ENCODE measurements around the gene EPB41L2.
"Not testable (repeated sequence)": the region's sequence is repeated elsewhere in the genome, so short reads cannot be mapped to it uniquely, and the experiment has no call there.

The EPB41L2 gene

GRCh38 chr6:130931683-130932082 is 131.4 kb downstream of the EPB41L2 start:
- Histone ChIP-seq H3K9me3 (ENCODE audit: control insufficient read depth, low read length) (no peaks in the 10 kb centered on the region), H3K27ac (ENCODE audit: low read depth, low read length, severe bottlenecking) (no peak overlapping the region), H3K4me3 (ENCODE audit: extremely low read depth, insufficient read depth, low read length, poor library complexity, severe bottlenecking) (no peak overlapping the region), H3K4me1 (ENCODE audit: control insufficient read depth, insufficient read depth, low read length, poor library complexity, severe bottlenecking) (peaks cover 18% of the 10 kb centered on the region), H3K36me3 (ENCODE audit: control insufficient read depth, insufficient read depth, low read length) (no peaks in the 10 kb centered on the region)
- WGBS, 2 experiments (ENCODE audit: insufficient coverage in 2 of 2), result 73 to 90% methylated on average over 2 of the region's 4 CpGs

- Histone ChIP-seq H3K4me3 (ENCODE audit: extremely low read depth, insufficient read depth, low read length, poor library complexity, severe bottlenecking) (no peak overlapping the region), H3K36me3 (ENCODE audit: control insufficient read depth, insufficient read depth, low read length) (peaks cover 3% of the 10 kb centered on the region), H3K27ac (ENCODE audit: low read depth, low read length, severe bottlenecking) (no peak overlapping the region), H3K4me1 (ENCODE audit: control insufficient read depth, insufficient read depth, low read length, poor library complexity, severe bottlenecking) (peaks cover 15% of the 10 kb centered on the region), H3K9me3 (ENCODE audit: control insufficient read depth, low read length) (no peaks in the 10 kb centered on the region)
- 81 to 83% methylated on average over 3 to 4 of the region's 7 CpGs for whole genome bisulfite sequencing, 2 experiments (ENCODE audit: insufficient coverage in 2 of 2)
Measured at GRCh38 chr6:130929036-130929678, 133.9 kb downstream of the EPB41L2 start.

GRCh38 chr6:130928158-130928912 is 134.7 kb downstream of the EPB41L2 start:
- WGBS, 2 experiments (ENCODE audit: insufficient coverage in 2 of 2), result 98 to 100% methylated on average over 2 to 3 of the region's 6 CpGs
- peaks cover 10% of the 10 kb centered on the region for H3K4me1 ChIP-seq (ENCODE audit: control insufficient read depth, insufficient read depth, low read length, poor library complexity, severe bottlenecking)
- no peak overlapping the region for H3K27ac ChIP-seq (ENCODE audit: low read depth, low read length, severe bottlenecking)
- H3K4me3 ChIP-seq (ENCODE audit: extremely low read depth, insufficient read depth, low read length, poor library complexity, severe bottlenecking), result no peak overlapping the region
- H3K36me3 ChIP-seq (ENCODE audit: control insufficient read depth, insufficient read depth, low read length), result peaks cover 3% of the 10 kb centered on the region
- no peaks in the 10 kb centered on the region for H3K9me3 ChIP-seq (ENCODE audit: control insufficient read depth, low read length)

GRCh38 chr6:130927305-130927704 is 135.7 kb downstream of the EPB41L2 start:
- H3K4me1 ChIP-seq (ENCODE audit: control insufficient read depth, insufficient read depth, low read length, poor library complexity, severe bottlenecking), result no peaks in the 10 kb centered on the region
- peaks cover 3% of the 10 kb centered on the region for H3K36me3 ChIP-seq (ENCODE audit: control insufficient read depth, insufficient read depth, low read length)
- H3K9me3 ChIP-seq (ENCODE audit: control insufficient read depth, low read length), result no peaks in the 10 kb centered on the region
- no peak overlapping the region for H3K27ac ChIP-seq (ENCODE audit: low read depth, low read length, severe bottlenecking)
- 67% methylated on average over 1 of the region's 2 CpGs; no CpG with 5 or more reads in 1 of the 2 experiments for WGBS, 2 experiments (ENCODE audit: insufficient coverage in 2 of 2)
- H3K4me3 ChIP-seq (ENCODE audit: extremely low read depth, insufficient read depth, low read length, poor library complexity, severe bottlenecking), result no peak overlapping the region

DNA sequence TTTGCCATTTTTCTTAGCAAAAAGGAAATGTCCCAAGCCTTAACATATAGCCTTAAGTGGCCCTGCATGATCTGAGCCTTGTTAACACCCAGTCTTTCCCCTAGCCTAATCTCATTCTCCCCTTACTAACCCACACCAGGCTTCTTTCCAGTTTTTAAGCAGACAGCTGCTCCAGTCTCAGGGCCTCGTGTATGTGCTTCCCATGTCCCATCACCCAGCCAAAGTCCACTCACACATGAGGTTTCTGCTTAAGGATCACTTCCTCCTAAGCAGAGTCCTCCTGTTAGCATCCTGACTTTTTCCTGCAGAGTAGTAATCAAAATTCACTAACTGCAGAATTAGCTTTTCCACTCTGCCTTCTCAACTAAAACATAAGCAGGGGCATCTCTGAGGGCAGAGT is 139.7 kb downstream of the EPB41L2 start:
- no peak overlapping the region for H3K27ac ChIP-seq (ENCODE audit: low read depth, low read length, severe bottlenecking)
- 78 to 90% methylated on average over 1 of the region's 1 CpG for WGBS, 2 experiments (ENCODE audit: insufficient coverage in 2 of 2)
- no peak overlapping the region for H3K4me3 ChIP-seq (ENCODE audit: extremely low read depth, insufficient read depth, low read length, poor library complexity, severe bottlenecking)
- H3K4me1 ChIP-seq (ENCODE audit: control insufficient read depth, insufficient read depth, low read length, poor library complexity, severe bottlenecking), result no peaks in the 10 kb centered on the region
- no peaks in the 10 kb centered on the region for H3K9me3 ChIP-seq (ENCODE audit: control insufficient read depth, low read length)
- peaks cover 3% of the 10 kb centered on the region for H3K36me3 ChIP-seq (ENCODE audit: control insufficient read depth, insufficient read depth, low read length)

DNA sequence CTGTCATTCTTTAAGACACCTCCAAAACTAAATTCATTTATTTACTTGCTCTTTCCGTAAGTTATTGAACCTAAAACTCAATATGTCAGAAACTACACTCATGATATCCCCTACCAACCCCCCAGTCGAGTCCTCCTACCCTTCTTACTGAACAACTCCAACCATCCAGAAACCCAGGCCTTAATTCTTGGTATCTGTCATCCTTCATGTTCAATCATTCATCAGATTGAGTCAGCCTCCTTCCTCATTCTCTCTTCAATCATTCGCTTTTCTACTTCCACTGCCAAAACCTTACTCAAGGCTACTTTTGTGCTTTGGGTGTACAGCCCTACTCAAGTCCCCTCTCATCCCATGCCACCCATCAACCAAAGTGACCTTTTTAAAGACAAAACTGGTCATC is 140.1 kb downstream of the EPB41L2 start:
- no peaks in the 10 kb centered on the region for H3K4me1 ChIP-seq (ENCODE audit: control insufficient read depth, insufficient read depth, low read length, poor library complexity, severe bottlenecking)
- WGBS, 2 experiments (ENCODE audit: insufficient coverage in 2 of 2), result 90 to 93% methylated on average over 3 of the region's 3 CpGs

GRCh38 chr6:130920969-130921368 is 142.1 kb downstream of the EPB41L2 start:
- H3K36me3 ChIP-seq (ENCODE audit: control insufficient read depth, insufficient read depth, low read length), result peaks cover 2% of the 10 kb centered on the region
- H3K9me3 ChIP-seq (ENCODE audit: control insufficient read depth, low read length), result no peaks in the 10 kb centered on the region
- H3K4me1 ChIP-seq (ENCODE audit: control insufficient read depth, insufficient read depth, low read length, poor library complexity, severe bottlenecking), result no peaks in the 10 kb centered on the region
- H3K27ac ChIP-seq (ENCODE audit: low read depth, low read length, severe bottlenecking), result no peak overlapping the region
- 81 to 86% methylated on average over 4 of the region's 4 CpGs for WGBS, 2 experiments (ENCODE audit: insufficient coverage in 2 of 2)
- H3K4me3 ChIP-seq (ENCODE audit: extremely low read depth, insufficient read depth, low read length, poor library complexity, severe bottlenecking), result no peak overlapping the region

More for the DNA sequence above, 140.1 kb downstream of the EPB41L2 start:
- H3K36me3 ChIP-seq (ENCODE audit: control insufficient read depth, insufficient read depth, low read length), result peaks cover 3% of the 10 kb centered on the region
- H3K27ac ChIP-seq (ENCODE audit: low read depth, low read length, severe bottlenecking), result no peak overlapping the region
- H3K9me3 ChIP-seq (ENCODE audit: control insufficient read depth, low read length), result no peaks in the 10 kb centered on the region
- H3K4me3 ChIP-seq (ENCODE audit: extremely low read depth, insufficient read depth, low read length, poor library complexity, severe bottlenecking), result no peak overlapping the region

DNA sequence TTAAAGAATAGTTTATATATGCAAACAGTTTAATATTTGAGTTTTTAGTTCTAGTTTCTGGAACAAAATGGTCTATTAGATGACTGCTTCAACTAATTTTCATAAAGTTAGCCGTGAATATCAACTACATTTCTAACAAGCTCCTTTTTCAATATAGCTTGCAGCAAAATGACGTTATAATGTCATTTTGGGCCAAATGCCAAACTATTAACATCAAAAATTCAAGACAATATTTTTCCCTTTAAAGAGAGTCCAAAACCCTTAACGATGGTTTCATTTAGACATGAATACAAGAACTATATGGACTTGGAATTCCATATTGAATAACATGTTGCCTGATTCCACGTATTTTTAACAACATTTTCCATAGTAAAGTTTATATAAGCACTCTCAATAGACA is 144.9 kb downstream of the EPB41L2 start:
- Histone ChIP-seq H3K4me3 (ENCODE audit: extremely low read depth, insufficient read depth, low read length, poor library complexity, severe bottlenecking) (no peak overlapping the region), H3K36me3 (ENCODE audit: control insufficient read depth, insufficient read depth, low read length) (no peaks in the 10 kb centered on the region), H3K9me3 (ENCODE audit: control insufficient read depth, low read length) (no peaks in the 10 kb centered on the region), H3K27ac (ENCODE audit: low read depth, low read length, severe bottlenecking) (no peak overlapping the region), H3K4me1 (ENCODE audit: control insufficient read depth, insufficient read depth, low read length, poor library complexity, severe bottlenecking) (no peaks in the 10 kb centered on the region)
- 93 to 100% methylated on average over 2 of the region's 4 CpGs for whole genome bisulfite sequencing, 2 experiments (ENCODE audit: insufficient coverage in 2 of 2)

- not testable (repeated sequence) for H3K4me1 ChIP-seq (ENCODE audit: control insufficient read depth, insufficient read depth, low read length, poor library complexity, severe bottlenecking); H3K27ac ChIP-seq (ENCODE audit: low read depth, low read length, severe bottlenecking); H3K4me3 ChIP-seq (ENCODE audit: extremely low read depth, insufficient read depth, low read length, poor library complexity, severe bottlenecking); H3K9me3 ChIP-seq (ENCODE audit: control insufficient read depth, low read length); H3K36me3 ChIP-seq (ENCODE audit: control insufficient read depth, insufficient read depth, low read length)
- 100% methylated on average over 1 to 2 of the region's 2 CpGs for WGBS, 2 experiments (ENCODE audit: insufficient coverage in 2 of 2)
Measured at GRCh38 chr6:130915606-130916005, 147.4 kb downstream of the EPB41L2 start.

GRCh38 chr6:130913120-130913519 is 149.9 kb downstream of the EPB41L2 start:
- Histone ChIP-seq H3K36me3 (ENCODE audit: control insufficient read depth, insufficient read depth, low read length) (peaks cover 4% of the 10 kb centered on the region), H3K9me3 (ENCODE audit: control insufficient read depth, low read length) (no peaks in the 10 kb centered on the region), H3K4me1 (ENCODE audit: control insufficient read depth, insufficient read depth, low read length, poor library complexity, severe bottlenecking) (no peaks in the 10 kb centered on the region), H3K27ac (ENCODE audit: low read depth, low read length, severe bottlenecking) (no peak overlapping the region), H3K4me3 (ENCODE audit: extremely low read depth, insufficient read depth, low read length, poor library complexity, severe bottlenecking) (no peak overlapping the region)
- 83 to 90% methylated on average over 2 to 3 of the region's 4 CpGs for WGBS, 2 experiments (ENCODE audit: insufficient coverage in 2 of 2)

GRCh38 chr6:130912434-130912833 is 150.6 kb downstream of the EPB41L2 start:
- H3K4me3 ChIP-seq (ENCODE audit: extremely low read depth, insufficient read depth, low read length, poor library complexity, severe bottlenecking), result no peak overlapping the region

More at GRCh38 chr6:130912434-130912833, 150.6 kb downstream of the EPB41L2 start:
- no peaks in the 10 kb centered on the region for H3K4me1 ChIP-seq (ENCODE audit: control insufficient read depth, insufficient read depth, low read length, poor library complexity, severe bottlenecking)
- no peak overlapping the region for H3K27ac ChIP-seq (ENCODE audit: low read depth, low read length, severe bottlenecking)
- no peaks in the 10 kb centered on the region for H3K9me3 ChIP-seq (ENCODE audit: control insufficient read depth, low read length)
- peaks cover 7% of the 10 kb centered on the region for H3K36me3 ChIP-seq (ENCODE audit: control insufficient read depth, insufficient read depth, low read length)
- WGBS, 2 experiments (ENCODE audit: insufficient coverage in 2 of 2), result 93 to 100% methylated on average over 3 of the region's 4 CpGs
